K562 (cell line): Measurements from ENCODE around the gene C1orf56. TPM values are rescaled to one million over a fixed set of nuclear protein-coding genes. Genes with fewer than 3 reads are reported as not detected.

Experiments
- BCLAF1 ChIP-seq, 2 experiments: fragments of 450-650 bp in 1 of 2; IDR thresholded peaks; 2 replicates each; pipeline ENCODE4 v1.6.1; 2011 to 2017; ENCODE audit warnings: low read depth in 2 of 2, antibody characterized with exemption in 1 of 2, borderline replicate concordance in 1 of 2, low read length in 1 of 2, mild to moderate bottlenecking in 1 of 2, mixed read lengths in 1 of 2; ENCODE audit not compliant: control insufficient read depth in 1 of 2
- CREB3 ChIP-seq: fragments of 450-650 bp; conservative IDR thresholded peaks from 2 replicates; pipeline ENCODE4 v1.6.1; 2016; ENCODE audit warnings: missing genetic modification characterization, low read depth, mild to moderate bottlenecking, missing compliant biosample characterization, moderate library complexity
- CREB5 ChIP-seq: fragments of 250-450 bp; sonication (Bioruptor Pico); IDR thresholded peaks from 2 replicates; pipeline ENCODE4 v1.5.0; 2020; ENCODE audit warnings: mild to moderate bottlenecking
- CUX1 ChIP-seq: fragments of 200-800 bp; sonication (Bioruptor generic); IDR thresholded peaks from 2 replicates; pipeline ENCODE4 v1.6.1; 2016; ENCODE audit warnings: missing genetic modification characterization, missing compliant biosample characterization
- GTF2B ChIP-seq: IDR thresholded peaks from 2 replicates; pipeline ENCODE4 v1.6.1; 2011; ENCODE audit not compliant: insufficient read length; ENCODE audit errors: extremely low read depth
- JUND ChIP-seq, 2 experiments: IDR thresholded peaks; 2 replicates in 1 of 2; 3 replicates in 1 of 2; pipeline ENCODE4 v1.6.1; 2011; ENCODE audit warnings: borderline replicate concordance in 2 of 2, low read depth in 2 of 2, low read length in 2 of 2, improper control_type of control experiment in 1 of 2, missing biosample characterization in 1 of 2, missing genetic modification characterization in 1 of 2, missing genetic modification reagents in 1 of 2
- KDM1A ChIP-seq, 2 experiments: fragments of 450-650 bp; IDR thresholded peaks; 2 replicates each; pipeline ENCODE4 v1.6.1; 2016; ENCODE audit warnings: mild to moderate bottlenecking in 2 of 2
- polyA plus RNA-seq, 8 experiments: library from polyadenylated mRNA; depleted of rRNA in 4 of 8; stranded (reverse) in 5 of 8; unstranded in 3 of 8; fragments of >200 nt; fragmentation: Nextera tagmentation in 2 of 8; fragmentation: Illumina TruSeq in 1 of 8; extraction: Ambion mirVana in 2 of 8; extraction: Trizol in 1 of 8; gene quantifications; 2 replicates each; pipeline versions ENCODE4 v1.2.1 to v1.2.3, GENCODE V29; 2011 to 2014; ENCODE audit warnings: inconsistent platforms in 1 of 8, missing spikeins in 1 of 8
- total RNA-seq, 7 experiments: library from RNA; depleted of rRNA in 6 of 7; stranded (reverse); fragments of >200 nt in 6 of 7; fragmentation: Illumina TruSeq in 2 of 7; extraction: Trizol in 2 of 7; gene quantifications; 2 replicates each; pipeline versions ENCODE4 v1.2.1 to v1.2.3, GENCODE V29; 2011 to 2021; ENCODE audit warnings: low replicate concordance in 1 of 7

Gene C1orf56
- total and polyA plus RNA-seq, 9 of the 15 experiments (the other 6 are each of a cell fraction or from before 2014, with no cell fraction given), result 0.18 to 15.7 (median 1.1) TPM

GRCh38 chr1:150999051-150999674 lies 48.4 kb upstream of the C1orf56 start (continued):
- TF ChIP-seq CUX1 (peak; percentile 58; the same call in 1 of the 2 replicates), JUND (IDR thresholded peaks at IDR 0.05; ENCODE audit: borderline replicate concordance, low read depth, low read length) (peak; percentile 76), JUND (tag; IDR thresholded peaks at IDR 0.05; ENCODE audit: borderline replicate concordance, low read depth, low read length) (peak; percentile 82; the same call in 2 of the 3 replicates), GTF2B (no peak), KDM1A (IDR thresholded peaks at IDR 0.05) (peak; percentile 44 to 45; a peak in 3 of 4 replicates), CREB5 (no peak), CREB3 (tag) (peak; percentile 82), BCLAF1 (IDR thresholded peaks at IDR 0.05; ENCODE audit: borderline replicate concordance in 1 of 2, control insufficient read depth in 1 of 2, low read depth in 2 of 2, low read length in 1 of 2) (no peak)
